Neural cell (in vitro differentiated cells): ENCODE data around the gene MYO15A. TPM values are rescaled to one million over a fixed set of nuclear protein-coding genes. Genes with fewer than 3 reads are reported as not detected.

Source experiments
- H2AFZ ChIP-seq: fragments of 200-600, 300-800 bp; sonication (generic), shearing (Covaris generic); 2 replicates; pipeline ENCODE4 v1.6.0; 2014; ENCODE audit warnings: low read depth, mild to moderate bottlenecking, antibody characterized with exemption, low read length, moderate library complexity
- H3F3A ChIP-seq: fragments of 200-600 bp; shearing (Covaris generic); 2 replicates; pipeline ENCODE4 v1.6.1; 2016; ENCODE audit warnings: mild to moderate bottlenecking, moderate library complexity, mixed read lengths, antibody characterized with exemption, low read length; ENCODE audit not compliant: insufficient read depth, poor library complexity, severe bottlenecking
- H3K27ac ChIP-seq: fragments of 200-600, 300-800 bp; sonication (generic), shearing (Covaris generic); 2 replicates; pipeline ENCODE4 v1.5.1; 2014; ENCODE audit warnings: mild to moderate bottlenecking, low read length, moderate library complexity
- H3K27me3 ChIP-seq: fragments of 300-800, 200-600 bp; sonication (generic), shearing (Covaris generic); 2 replicates; pipeline ENCODE4 v1.6.0; 2014; ENCODE audit warnings: mild to moderate bottlenecking, low read depth, low read length, moderate library complexity; ENCODE audit not compliant: insufficient read depth
- H3K36me3 ChIP-seq: fragments of 300-800, 200-600 bp; sonication (generic), shearing (Covaris generic); 2 replicates; pipeline ENCODE4 v1.5.1; 2014; ENCODE audit warnings: mild to moderate bottlenecking, antibody characterized with exemption, low read length, moderate library complexity; ENCODE audit not compliant: insufficient read depth
- H3K4me2 ChIP-seq: fragments of 300-800, 200-600 bp; sonication (generic), shearing (Covaris generic); 2 replicates; pipeline ENCODE4 v1.6.0; 2014; ENCODE audit warnings: mild to moderate bottlenecking, low read length
- H3K4me3 ChIP-seq: fragments of 300-800, 200-600 bp; sonication (generic), shearing (Covaris generic); 2 replicates; pipeline ENCODE4 v1.5.1; 2014; ENCODE audit warnings: mild to moderate bottlenecking, low read length, moderate library complexity
- H3K79me2 ChIP-seq: fragments of 200-600 bp; shearing (Covaris generic); replicated peaks from 2 replicates; pipeline ENCODE4 v1.6.0; 2014; ENCODE audit warnings: mild to moderate bottlenecking, low read length, moderate library complexity; ENCODE audit not compliant: insufficient read depth
- H3K9ac ChIP-seq: fragments of 300-800, 200-600 bp; sonication (generic), shearing (Covaris generic); 2 replicates; pipeline ENCODE4 v1.6.1; 2016; ENCODE audit warnings: mild to moderate bottlenecking, low read length, mixed read lengths
- H3K9me2 ChIP-seq: fragments of 200-600 bp; shearing (Covaris generic); 2 replicates; pipeline ENCODE4 v1.6.1; 2016; ENCODE audit warnings: mild to moderate bottlenecking, low read length, mixed read lengths; ENCODE audit not compliant: insufficient read depth
- H3K9me3 ChIP-seq: fragments of 200-600, 300-800 bp; sonication (generic), shearing (Covaris generic); 2 replicates; pipeline ENCODE4 v1.6.1; 2016; ENCODE audit warnings: mild to moderate bottlenecking, mixed run types, low read length, moderate library complexity, mixed read lengths
- H4K20me1 ChIP-seq: fragments of 200-600 bp; shearing (Covaris generic); 2 replicates; pipeline ENCODE4 v1.6.1; 2016; ENCODE audit warnings: mild to moderate bottlenecking, mixed run types; ENCODE audit not compliant: insufficient read depth
- EP300 ChIP-seq: fragments of 450-650 bp; conservative IDR thresholded peaks from 2 replicates; pipeline ENCODE4 v1.6.1; 2014; ENCODE audit warnings: antibody characterized with exemption, mild to moderate bottlenecking, moderate library complexity; ENCODE audit not compliant: poor library complexity, severe bottlenecking
- EZH2 ChIP-seq: fragments of 200-600, 300-800 bp; shearing (Covaris generic), sonication (generic); IDR thresholded peaks from 2 replicates; pipeline ENCODE4 v1.6.1; 2014; ENCODE audit warnings: antibody characterized with exemption, low read length, borderline replicate concordance, mild to moderate bottlenecking; ENCODE audit not compliant: insufficient read depth, poor library complexity, severe bottlenecking
- MXI1 ChIP-seq: fragments of 450-650 bp; conservative IDR thresholded peaks from 2 replicates; pipeline ENCODE4 v1.6.1; 2014; ENCODE audit warnings: antibody characterized with exemption, mild to moderate bottlenecking; ENCODE audit not compliant: poor library complexity, severe bottlenecking
- POLR2AphosphoS5 ChIP-seq: IDR thresholded peaks from 2 replicates; pipeline ENCODE4 v1.6.1; 2012
- RAD21 ChIP-seq: fragments of 450-650 bp; conservative IDR thresholded peaks from 2 replicates; pipeline ENCODE4 v1.6.1; 2014; ENCODE audit warnings: antibody characterized with exemption, mild to moderate bottlenecking, moderate library complexity
- SMC3 ChIP-seq: fragments of 450-650 bp; conservative IDR thresholded peaks from 2 replicates; pipeline ENCODE4 v1.6.1; 2014; ENCODE audit warnings: antibody characterized with exemption, mild to moderate bottlenecking, moderate library complexity; ENCODE audit not compliant: poor library complexity
- TAF1 ChIP-seq: IDR thresholded peaks from 2 replicates; pipeline ENCODE4 v1.6.1; 2012; ENCODE audit warnings: low read depth
- polyA plus RNA-seq: library from polyadenylated mRNA; depleted of rRNA; stranded (reverse); fragments of >200 nt; gene quantifications from 2 replicates; pipeline ENCODE4 v1.2.3, GENCODE V29; 2014
- TF ChIP-seq, protein P1 (sequence below): IDR thresholded peaks from 2 replicates; pipeline ENCODE4 v1.6.1; 2012; ENCODE audit warnings: borderline replicate concordance
- TF ChIP-seq, protein P2 (sequence below): fragments of 450-650 bp; IDR thresholded peaks from 2 replicates; pipeline ENCODE4 v1.5.1; 2014; ENCODE audit warnings: antibody characterized with exemption, mild to moderate bottlenecking, moderate library complexity; ENCODE audit not compliant: poor library complexity, severe bottlenecking

The MYO15A gene
- polyA plus RNA-seq, 1 donor from 2014 or later, result 1.9 TPM

DNA sequence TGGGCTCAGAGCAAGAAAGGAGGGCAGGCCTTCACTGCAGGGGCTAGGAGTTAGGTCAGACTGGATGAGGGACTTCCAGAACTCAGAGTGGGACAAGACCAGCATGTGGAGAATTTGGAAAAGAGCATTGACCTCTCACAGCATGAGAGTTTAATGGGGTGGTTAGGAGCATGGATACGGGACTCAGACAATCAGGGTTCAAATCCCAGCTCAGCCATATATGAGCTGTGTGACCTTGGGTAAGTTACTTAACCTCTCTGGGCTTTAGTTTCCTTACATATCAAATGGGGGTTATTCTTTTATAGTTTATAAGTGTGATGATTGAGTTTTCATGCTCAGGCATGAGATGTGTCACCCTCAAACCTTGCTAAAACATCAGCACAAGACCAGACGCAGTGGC, 37.7 kb downstream of the MYO15A start:
- no peaks in the 10 kb centered on the region for H3K27me3 ChIP-seq
- H3K79me2 ChIP-seq, result no peaks in the 10 kb centered on the region
- no peak overlapping the region for H2AFZ ChIP-seq
- H3K9me3 ChIP-seq, result no peaks in the 10 kb centered on the region
- no peaks in the 10 kb centered on the region for H3K36me3 ChIP-seq
- H3K9me2 ChIP-seq, result no peaks in the 10 kb centered on the region
- no peak overlapping the region for H3K4me3 ChIP-seq
- H4K20me1 ChIP-seq, result no peaks in the 10 kb centered on the region
- no peak overlapping the region for H3K4me2 ChIP-seq
- no peak overlapping the region for H3K9ac ChIP-seq
- H3F3A ChIP-seq, result no peaks in the 10 kb centered on the region
- H3K27ac ChIP-seq, result no peak overlapping the region
- no peak for TF ChIP-seq MXI1

DNA sequence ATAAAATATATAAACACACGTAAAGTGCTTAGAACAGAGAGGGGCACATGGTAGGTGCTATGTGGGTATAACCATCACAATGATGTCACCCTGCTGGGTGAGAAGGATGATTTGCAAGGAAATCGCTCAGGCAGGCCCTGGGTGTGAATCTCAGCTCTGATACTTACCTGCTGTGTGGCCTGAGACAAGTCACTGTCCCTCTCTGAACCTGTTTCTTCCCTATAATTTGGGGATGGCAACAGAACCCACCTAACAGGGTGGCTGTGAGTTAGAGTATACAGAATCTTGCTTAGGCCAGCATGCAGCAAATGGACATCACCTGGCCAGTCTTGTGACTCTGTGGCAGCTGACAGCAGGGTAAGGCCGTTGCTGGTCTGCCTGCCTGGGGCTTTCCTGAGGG, 38.4 kb downstream of the MYO15A start:
- no peak overlapping the region for H3K27ac ChIP-seq
- H3F3A ChIP-seq, result no peaks in the 10 kb centered on the region
- H3K4me3 ChIP-seq, result no peak overlapping the region
- no peak overlapping the region for H3K9ac ChIP-seq
- H3K9me3 ChIP-seq, result no peaks in the 10 kb centered on the region
- TF ChIP-seq MXI1, result no peak
- TF ChIP-seq, protein P1, sequence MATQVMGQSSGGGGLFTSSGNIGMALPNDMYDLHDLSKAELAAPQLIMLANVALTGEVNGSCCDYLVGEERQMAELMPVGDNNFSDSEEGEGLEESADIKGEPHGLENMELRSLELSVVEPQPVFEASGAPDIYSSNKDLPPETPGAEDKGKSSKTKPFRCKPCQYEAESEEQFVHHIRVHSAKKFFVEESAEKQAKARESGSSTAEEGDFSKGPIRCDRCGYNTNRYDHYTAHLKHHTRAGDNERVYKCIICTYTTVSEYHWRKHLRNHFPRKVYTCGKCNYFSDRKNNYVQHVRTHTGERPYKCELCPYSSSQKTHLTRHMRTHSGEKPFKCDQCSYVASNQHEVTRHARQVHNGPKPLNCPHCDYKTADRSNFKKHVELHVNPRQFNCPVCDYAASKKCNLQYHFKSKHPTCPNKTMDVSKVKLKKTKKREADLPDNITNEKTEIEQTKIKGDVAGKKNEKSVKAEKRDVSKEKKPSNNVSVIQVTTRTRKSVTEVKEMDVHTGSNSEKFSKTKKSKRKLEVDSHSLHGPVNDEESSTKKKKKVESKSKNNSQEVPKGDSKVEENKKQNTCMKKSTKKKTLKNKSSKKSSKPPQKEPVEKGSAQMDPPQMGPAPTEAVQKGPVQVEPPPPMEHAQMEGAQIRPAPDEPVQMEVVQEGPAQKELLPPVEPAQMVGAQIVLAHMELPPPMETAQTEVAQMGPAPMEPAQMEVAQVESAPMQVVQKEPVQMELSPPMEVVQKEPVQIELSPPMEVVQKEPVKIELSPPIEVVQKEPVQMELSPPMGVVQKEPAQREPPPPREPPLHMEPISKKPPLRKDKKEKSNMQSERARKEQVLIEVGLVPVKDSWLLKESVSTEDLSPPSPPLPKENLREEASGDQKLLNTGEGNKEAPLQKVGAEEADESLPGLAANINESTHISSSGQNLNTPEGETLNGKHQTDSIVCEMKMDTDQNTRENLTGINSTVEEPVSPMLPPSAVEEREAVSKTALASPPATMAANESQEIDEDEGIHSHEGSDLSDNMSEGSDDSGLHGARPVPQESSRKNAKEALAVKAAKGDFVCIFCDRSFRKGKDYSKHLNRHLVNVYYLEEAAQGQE, result no peak
- no peak for TF ChIP-seq TAF1
- no peak for TF ChIP-seq EZH2
- no peak for TF ChIP-seq POLR2AphosphoS5
- TF ChIP-seq RAD21, result no peak
- no peak for TF ChIP-seq SMC3
- TF ChIP-seq, protein P2, sequence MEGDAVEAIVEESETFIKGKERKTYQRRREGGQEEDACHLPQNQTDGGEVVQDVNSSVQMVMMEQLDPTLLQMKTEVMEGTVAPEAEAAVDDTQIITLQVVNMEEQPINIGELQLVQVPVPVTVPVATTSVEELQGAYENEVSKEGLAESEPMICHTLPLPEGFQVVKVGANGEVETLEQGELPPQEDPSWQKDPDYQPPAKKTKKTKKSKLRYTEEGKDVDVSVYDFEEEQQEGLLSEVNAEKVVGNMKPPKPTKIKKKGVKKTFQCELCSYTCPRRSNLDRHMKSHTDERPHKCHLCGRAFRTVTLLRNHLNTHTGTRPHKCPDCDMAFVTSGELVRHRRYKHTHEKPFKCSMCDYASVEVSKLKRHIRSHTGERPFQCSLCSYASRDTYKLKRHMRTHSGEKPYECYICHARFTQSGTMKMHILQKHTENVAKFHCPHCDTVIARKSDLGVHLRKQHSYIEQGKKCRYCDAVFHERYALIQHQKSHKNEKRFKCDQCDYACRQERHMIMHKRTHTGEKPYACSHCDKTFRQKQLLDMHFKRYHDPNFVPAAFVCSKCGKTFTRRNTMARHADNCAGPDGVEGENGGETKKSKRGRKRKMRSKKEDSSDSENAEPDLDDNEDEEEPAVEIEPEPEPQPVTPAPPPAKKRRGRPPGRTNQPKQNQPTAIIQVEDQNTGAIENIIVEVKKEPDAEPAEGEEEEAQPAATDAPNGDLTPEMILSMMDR, result no peak
- TF ChIP-seq EP300, result no peak
- H3K9me2 ChIP-seq, result no peaks in the 10 kb centered on the region
- no peaks in the 10 kb centered on the region for H3K27me3 ChIP-seq
- H3K79me2 ChIP-seq, result no peaks in the 10 kb centered on the region
- no peak overlapping the region for H2AFZ ChIP-seq
- H4K20me1 ChIP-seq, result no peaks in the 10 kb centered on the region
- H3K36me3 ChIP-seq, result no peaks in the 10 kb centered on the region
- no peak overlapping the region for H3K4me2 ChIP-seq

DNA sequence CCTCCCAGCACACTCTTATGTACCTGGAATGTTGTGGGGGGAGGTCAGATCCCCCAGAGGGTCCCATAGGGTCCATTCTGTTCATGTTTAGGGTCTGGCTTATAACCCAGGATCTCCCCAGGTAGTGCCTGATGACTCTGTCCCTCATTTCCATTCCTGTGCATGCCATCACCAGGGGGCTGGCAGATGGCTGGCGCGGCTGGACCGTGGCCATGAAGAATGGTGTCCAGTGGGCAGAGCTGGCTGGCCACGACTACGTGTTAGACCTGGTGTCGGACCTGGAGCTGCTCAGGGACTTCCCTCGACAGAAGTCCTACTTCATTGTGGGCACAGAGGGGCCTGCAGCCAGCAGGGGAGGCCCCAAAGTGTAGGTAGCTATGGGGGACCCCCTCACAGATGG, 40.0 kb downstream of the MYO15A start:
- Histone ChIP-seq H4K20me1 (no peaks in the 10 kb centered on the region), H3K27me3 (no peaks in the 10 kb centered on the region), H3K4me2 (no peak overlapping the region), H3K27ac (no peak overlapping the region), H3F3A (no peaks in the 10 kb centered on the region), H3K9me2 (no peaks in the 10 kb centered on the region), H3K9ac (no peak overlapping the region), H3K79me2 (no peaks in the 10 kb centered on the region), H3K36me3 (no peaks in the 10 kb centered on the region), H3K4me3 (no peak overlapping the region), H2AFZ (no peak overlapping the region), H3K9me3 (no peaks in the 10 kb centered on the region)
- TF ChIP-seq EP300 (no peak), EZH2 (no peak), SMC3 (no peak), TAF1 (no peak)
- TF ChIP-seq, protein P2, result no peak
